Gastrocnemius medialis (tissue), 4 donors: ENCODE measurements around the gene HSFX3. TPM values are rescaled to one million over a fixed set of nuclear protein-coding genes. Genes with fewer than 3 reads are reported as not detected.

Experiments
- ATAC-seq, 2 donors: fragments of 150-250 bp; one replicate each; pipeline ENCODE4 v1.9.1; 2016
- DNase-seq, 2 donors: peaks; one replicate each; pipeline ENCODE4 v3.0.0-alpha.2; 2019
- H3K27ac ChIP-seq, 4 donors: fragments of 200-600 bp; sonication (generic); 1 replicate in 1 of 4; 2 replicates in 3 of 4; pipeline ENCODE4 v1.5.1; 2016 to 2018; ENCODE audit warnings: mild to moderate bottlenecking in 2 of 4, moderate library complexity in 1 of 4
- H3K27me3 ChIP-seq, 3 donors: fragments of 200-600 bp; sonication (generic) in 2 of 3; 1 replicate in 1 of 3; 2 replicates in 2 of 3; pipeline versions ENCODE4 v1.5.1 to v1.6.0; 2016 to 2019; ENCODE audit warnings: mild to moderate bottlenecking in 1 of 3, moderate library complexity in 1 of 3
- H3K36me3 ChIP-seq, 2 donors: fragments of 200-600 bp; sonication (generic) in 1 of 2; one replicate each; pipeline ENCODE4 v1.5.1; 2017 to 2018
- H3K4me1 ChIP-seq, 2 donors: fragments of 200-600 bp; sonication (generic) in 1 of 2; one replicate each; pipeline ENCODE4 v1.5.1; 2016 to 2017; ENCODE audit warnings: mild to moderate bottlenecking in 2 of 2
- H3K4me3 ChIP-seq, 4 donors: fragments of 200-600 bp; sonication (generic) in 3 of 4; 1 replicate in 1 of 4; 2 replicates in 3 of 4; pipeline ENCODE4 v1.5.1; 2016 to 2019; ENCODE audit warnings: mild to moderate bottlenecking in 2 of 4
- H3K9me3 ChIP-seq, 3 donors: fragments of 200-600 bp; sonication (generic) in 2 of 3; 1 replicate in 1 of 3; 2 replicates in 2 of 3; pipeline ENCODE4 v1.5.1; 2016 to 2019
- CTCF ChIP-seq, 5 experiments: fragments of 450-650 bp in 3 of 5; fragments of 200-600 bp in 2 of 5; sonication (generic) in 2 of 5; IDR thresholded peaks in 4 of 5; conservative IDR thresholded peaks in 1 of 5; 1 replicate in 4 of 5; 2 replicates in 1 of 5; pipeline ENCODE4 v1.5.1; 2016 to 2019; ENCODE audit warnings: antibody characterized with exemption in 5 of 5, mild to moderate bottlenecking in 3 of 5, moderate library complexity in 3 of 5
- POLR2A ChIP-seq, 2 donors: fragments of 450-650 bp; IDR thresholded peaks; one replicate each; pipeline ENCODE4 v1.6.1; 2017; ENCODE audit warnings: antibody characterized with exemption in 2 of 2, mild to moderate bottlenecking in 2 of 2, moderate library complexity in 2 of 2
- in situ Hi-C, 4 donors: fragments of 200-750 bp; cut with MboI; loops; one replicate each; pipeline versions ENCODE4 v1.15.0 to v1.8.0; 2017; ENCODE audit warnings: low sequenced_read_pairs in 4 of 4
- intact Hi-C: fragments of 100-400 bp; cut with DNase I; formaldehyde crosslinking; loops from one replicate; pipeline ENCODE4 v1.15.1; 2023; ENCODE audit warnings: low total_unique reads
- total RNA-seq, 4 donors: library from RNA; depleted of rRNA; stranded (reverse); fragments of >200 nt; gene quantifications; one replicate each; pipeline versions ENCODE4 v1.1.0 to v1.2.3, GENCODE V29; 2016

HSFX3 gene
- total RNA-seq, 4 donors from 2014 or later = not detected

- ATAC-seq (no peak), DNase-seq (no peak)
- no peaks in the 10 kb centered on the region for H3K4me1 ChIP-seq
- no peak overlapping the region for H3K27ac ChIP-seq
- H3K4me3 ChIP-seq = no peak overlapping the region
- H3K27me3 ChIP-seq = no peaks in the 10 kb centered on the region
- H3K36me3 ChIP-seq = no peaks in the 10 kb centered on the region
- intact Hi-C loops (no loop called here), in situ Hi-C loops (loop anchor here in 2 of 4 donors (25.0 kb wide), 2 partner anchors 101 to 1201 kb away; no protein-coding TSS in a partner anchor)
- TF ChIP-seq CTCF (IDR thresholded peaks at IDR 0.05 in 4 of 5, conservative IDR thresholded peaks at IDR 0.05 in 1 of 5) (no peak), POLR2A (IDR thresholded peaks at IDR 0.05) (no peak)
- no peaks in the 10 kb centered on the region for H3K9me3 ChIP-seq
Observed at GRCh38 chrX:149511081-149511480, 38.6 kb downstream of the HSFX3 start.

- DNase-seq (no peak), ATAC-seq (no peak)
- in situ Hi-C loops (loop anchor here in 2 of 4 donors (25.0 kb wide), 2 partner anchors 102 to 1202 kb away; no protein-coding TSS in a partner anchor), intact Hi-C loops (no loop called here)
- H3K27me3 ChIP-seq = no peaks in the 10 kb centered on the region
- no peaks in the 10 kb centered on the region for H3K9me3 ChIP-seq
- no peak overlapping the region for H3K4me3 ChIP-seq
- TF ChIP-seq CTCF (IDR thresholded peaks at IDR 0.05 in 4 of 5, conservative IDR thresholded peaks at IDR 0.05 in 1 of 5) (no peak), POLR2A (IDR thresholded peaks at IDR 0.05) (no peak)
- H3K4me1 ChIP-seq = no peaks in the 10 kb centered on the region
- no peaks in the 10 kb centered on the region for H3K36me3 ChIP-seq
- no peak overlapping the region for H3K27ac ChIP-seq
Observed at GRCh38 chrX:149510386-149510785, 39.3 kb downstream of the HSFX3 start.

- H3K4me1 ChIP-seq = peaks cover 2 to 8% of the 10 kb centered on the region in 2 donors
- TF ChIP-seq POLR2A (IDR thresholded peaks at IDR 0.05) (no peak), CTCF (IDR thresholded peaks at IDR 0.05 in 4 of 5, conservative IDR thresholded peaks at IDR 0.05 in 1 of 5) (no peak)
- H3K27me3 ChIP-seq = no peaks in the 10 kb centered on the region
- intact Hi-C loops = no loop called here
- no peaks in the 10 kb centered on the region for H3K36me3 ChIP-seq
- H3K9me3 ChIP-seq = no peaks in the 10 kb centered on the region
- DNase-seq = no peak
- ATAC-seq = no peak
- H3K27ac ChIP-seq = no peak overlapping the region
- in situ Hi-C loops = loop anchor here in 2 of 4 donors (25.0 kb wide), 2 partner anchors 104 to 1204 kb away; no protein-coding TSS in a partner anchor
- no peak overlapping the region for H3K4me3 ChIP-seq
Observed at GRCh38 chrX:149508467-149508866, 41.3 kb downstream of the HSFX3 start.

GRCh38 chrX:149506349-149506748 lies 43.4 kb downstream of the HSFX3 start:
- no peak for ATAC-seq
- H3K36me3 ChIP-seq = peaks cover 0 to 2% of the 10 kb centered on the region in 2 donors

More at GRCh38 chrX:149506349-149506748, 43.4 kb downstream of the HSFX3 start:
- H3K4me1 ChIP-seq = peaks cover 2 to 8% of the 10 kb centered on the region in 2 donors
- H3K9me3 ChIP-seq = no peaks in the 10 kb centered on the region
- no peak overlapping the region for H3K27ac ChIP-seq
- H3K27me3 ChIP-seq = no peaks in the 10 kb centered on the region
- intact Hi-C loops (no loop called here), in situ Hi-C loops (loop anchor here in 2 of 4 donors (25.0 kb wide), 2 partner anchors 106 to 1206 kb away; no protein-coding TSS in a partner anchor)
- no peak overlapping the region for H3K4me3 ChIP-seq
- no peak for DNase-seq
- TF ChIP-seq CTCF (IDR thresholded peaks at IDR 0.05 in 4 of 5, conservative IDR thresholded peaks at IDR 0.05 in 1 of 5) (no peak), POLR2A (IDR thresholded peaks at IDR 0.05) (no peak)
